ENCODE measurements around the gene ARHGEF11.

The ARHGEF11 gene

DNA sequence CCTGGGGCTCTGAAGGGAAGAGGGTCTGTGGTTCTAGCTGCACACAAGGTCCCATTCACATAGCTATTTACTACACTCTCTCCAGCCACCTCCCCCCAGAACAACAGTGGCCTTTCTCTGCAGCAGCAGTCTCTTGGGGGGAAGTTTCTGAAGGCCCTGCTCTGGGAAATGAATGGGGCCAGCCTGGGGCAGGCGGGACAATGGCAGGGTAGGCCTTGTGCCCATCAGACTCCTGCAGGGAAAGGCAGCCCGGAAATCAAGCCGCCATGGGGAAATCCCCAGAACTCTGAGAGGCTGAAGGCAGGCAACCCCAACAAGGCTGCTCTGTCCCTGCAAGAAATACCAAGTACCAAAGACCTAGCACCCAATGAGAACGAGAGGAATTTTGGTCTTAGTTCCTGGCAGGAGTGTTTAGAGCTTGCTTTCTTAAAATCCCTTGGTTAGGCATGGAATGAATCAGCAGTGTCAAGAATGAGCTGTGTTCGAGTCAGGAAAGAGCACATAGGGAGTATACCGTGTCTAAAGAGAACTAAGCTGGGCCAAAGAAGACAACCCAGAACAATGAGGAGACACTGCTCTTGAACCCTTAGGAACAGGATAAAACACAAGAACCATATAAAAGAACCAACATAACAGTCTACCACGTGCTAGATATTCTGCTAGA is 11.3 kb downstream of the ARHGEF11 start:
- peak; percentile 42 for DNase-seq (ENCODE audit: low read depth)
- no peak overlapping the region for H3K4me3 ChIP-seq (ENCODE audit: low read length)
- TF ChIP-seq, protein P1, sequence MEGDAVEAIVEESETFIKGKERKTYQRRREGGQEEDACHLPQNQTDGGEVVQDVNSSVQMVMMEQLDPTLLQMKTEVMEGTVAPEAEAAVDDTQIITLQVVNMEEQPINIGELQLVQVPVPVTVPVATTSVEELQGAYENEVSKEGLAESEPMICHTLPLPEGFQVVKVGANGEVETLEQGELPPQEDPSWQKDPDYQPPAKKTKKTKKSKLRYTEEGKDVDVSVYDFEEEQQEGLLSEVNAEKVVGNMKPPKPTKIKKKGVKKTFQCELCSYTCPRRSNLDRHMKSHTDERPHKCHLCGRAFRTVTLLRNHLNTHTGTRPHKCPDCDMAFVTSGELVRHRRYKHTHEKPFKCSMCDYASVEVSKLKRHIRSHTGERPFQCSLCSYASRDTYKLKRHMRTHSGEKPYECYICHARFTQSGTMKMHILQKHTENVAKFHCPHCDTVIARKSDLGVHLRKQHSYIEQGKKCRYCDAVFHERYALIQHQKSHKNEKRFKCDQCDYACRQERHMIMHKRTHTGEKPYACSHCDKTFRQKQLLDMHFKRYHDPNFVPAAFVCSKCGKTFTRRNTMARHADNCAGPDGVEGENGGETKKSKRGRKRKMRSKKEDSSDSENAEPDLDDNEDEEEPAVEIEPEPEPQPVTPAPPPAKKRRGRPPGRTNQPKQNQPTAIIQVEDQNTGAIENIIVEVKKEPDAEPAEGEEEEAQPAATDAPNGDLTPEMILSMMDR (IDR thresholded peaks at IDR 0.05; ENCODE audit: insufficient read depth, low read depth, low read length, missing control alignments), result no peak

DNA sequence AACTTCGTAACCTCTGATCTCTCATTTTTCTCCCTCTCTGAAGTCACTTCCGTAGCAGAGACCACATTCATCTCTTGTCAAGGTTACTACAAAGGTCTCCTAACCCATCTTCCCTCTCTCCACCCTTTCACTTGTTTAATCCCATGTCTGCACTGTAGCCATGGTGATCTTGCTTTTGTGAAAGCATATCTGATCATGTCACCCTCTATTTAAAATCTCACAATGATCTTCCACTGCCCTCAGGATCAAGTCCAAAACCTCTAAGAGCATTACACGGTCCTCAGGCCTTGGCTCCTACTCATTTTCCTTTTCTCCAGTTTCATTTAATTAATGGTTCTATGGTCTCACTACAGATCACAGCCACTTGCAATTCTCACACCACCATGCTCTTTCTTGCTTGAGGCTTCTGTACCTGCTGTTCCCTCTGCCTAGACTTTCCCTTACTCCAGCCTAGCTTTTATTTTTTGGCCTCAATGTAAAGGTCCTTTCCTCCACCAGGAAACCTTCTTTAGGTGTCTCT is 12.1 kb downstream of the ARHGEF11 start:
- TF ChIP-seq, protein P1 (IDR thresholded peaks at IDR 0.05; ENCODE audit: insufficient read depth, low read depth, low read length, missing control alignments), result no peak
- H3K4me3 ChIP-seq (ENCODE audit: low read length), result no peak overlapping the region
- no peak for DNase-seq (ENCODE audit: low read depth)

DNA sequence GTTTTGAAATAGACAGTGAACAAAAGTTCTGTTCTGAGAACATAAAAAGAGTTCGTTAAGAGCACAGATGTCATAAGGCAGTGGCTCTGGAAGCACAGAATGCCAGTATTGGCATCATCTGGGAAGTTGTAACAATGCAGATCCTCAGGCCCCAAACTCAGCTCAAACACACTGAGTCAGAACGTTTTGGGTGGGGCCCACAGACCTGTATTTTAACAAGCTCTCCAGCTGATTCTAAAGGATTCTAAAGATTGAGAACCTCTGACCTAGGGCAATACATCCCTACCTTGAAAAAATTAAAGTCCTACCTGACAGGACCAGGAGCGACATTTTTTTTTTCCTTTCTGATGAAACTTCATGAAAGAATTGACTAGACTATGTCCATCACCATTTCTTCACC is 13.2 kb downstream of the ARHGEF11 start:
- H3K4me3 ChIP-seq (ENCODE audit: low read length), result no peak overlapping the region
- DNase-seq (ENCODE audit: low read depth), result no peak
- TF ChIP-seq, protein P1 (IDR thresholded peaks at IDR 0.05; ENCODE audit: insufficient read depth, low read depth, low read length, missing control alignments), result no peak

DNA sequence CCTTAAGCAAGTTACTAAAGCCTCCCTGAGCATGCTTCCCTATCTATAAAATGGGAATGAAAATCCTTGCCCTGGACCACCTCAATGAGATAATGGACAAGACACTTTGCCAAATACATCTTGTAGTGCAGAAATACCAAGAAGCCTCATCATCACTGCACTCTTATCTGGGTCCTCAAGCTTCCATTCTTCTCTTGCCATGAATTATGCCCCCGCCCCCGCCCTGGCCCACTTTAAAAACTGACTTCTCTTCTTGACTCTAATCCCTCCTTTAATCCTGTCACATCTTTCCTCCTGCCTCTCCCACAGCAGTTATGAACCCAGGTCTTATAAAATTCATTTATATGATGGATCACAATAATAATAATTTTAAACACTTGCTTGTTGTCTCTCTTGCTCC is 14.8 kb downstream of the ARHGEF11 start:
- no peak for DNase-seq (ENCODE audit: low read depth)
- TF ChIP-seq, protein P1 (IDR thresholded peaks at IDR 0.05; ENCODE audit: insufficient read depth, low read depth, low read length, missing control alignments), result no peak
- no peak overlapping the region for H3K4me3 ChIP-seq (ENCODE audit: low read length)

DNA sequence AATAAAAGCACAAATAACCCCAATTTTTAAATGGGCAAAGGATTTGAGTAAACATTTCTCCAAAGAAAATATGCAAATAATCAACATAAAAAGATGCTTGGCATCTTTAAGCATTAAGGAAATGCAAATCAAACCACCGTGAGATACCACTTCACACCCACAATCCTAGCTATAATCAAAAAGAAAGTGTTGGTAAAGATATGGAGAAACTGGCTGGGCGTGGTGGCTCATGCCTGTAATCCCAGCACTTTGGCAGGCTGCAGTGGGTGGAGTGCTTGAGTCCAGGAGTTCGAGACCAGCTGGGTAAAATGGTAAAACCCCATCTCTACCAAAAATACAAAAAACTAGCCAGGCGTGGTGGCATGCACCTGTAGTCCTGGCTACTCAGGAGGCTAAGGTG is 16.9 kb downstream of the ARHGEF11 start:
- TF ChIP-seq, protein P1 (IDR thresholded peaks at IDR 0.05; ENCODE audit: insufficient read depth, low read depth, low read length, missing control alignments), result no peak
- no peak overlapping the region for H3K4me3 ChIP-seq (ENCODE audit: low read length)
- no peak for DNase-seq (ENCODE audit: low read depth)

DNA sequence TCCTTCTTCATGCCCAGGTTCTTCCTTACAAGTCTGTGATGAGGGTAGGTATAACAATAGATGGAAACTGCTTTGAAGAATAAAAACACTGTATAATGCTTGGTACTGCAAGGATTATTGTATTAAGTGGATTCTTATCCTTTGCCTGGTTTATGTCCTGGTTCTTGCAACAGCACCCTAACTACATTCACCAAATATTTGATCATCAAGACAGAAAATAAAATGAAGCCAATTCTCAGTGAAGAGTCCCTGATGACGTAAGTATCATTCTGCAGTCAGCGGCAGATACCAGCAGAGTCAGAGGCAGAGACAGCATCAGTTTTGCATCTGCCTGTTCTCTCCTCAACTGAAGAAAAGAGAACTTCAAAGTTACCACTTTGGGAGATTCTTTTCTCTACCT is 19.7 kb downstream of the ARHGEF11 start:
- TF ChIP-seq, protein P1 (IDR thresholded peaks at IDR 0.05; ENCODE audit: insufficient read depth, low read depth, low read length, missing control alignments), result no peak
- H3K4me3 ChIP-seq (ENCODE audit: low read length), result no peak overlapping the region
- no peak for DNase-seq (ENCODE audit: low read depth)

DNA sequence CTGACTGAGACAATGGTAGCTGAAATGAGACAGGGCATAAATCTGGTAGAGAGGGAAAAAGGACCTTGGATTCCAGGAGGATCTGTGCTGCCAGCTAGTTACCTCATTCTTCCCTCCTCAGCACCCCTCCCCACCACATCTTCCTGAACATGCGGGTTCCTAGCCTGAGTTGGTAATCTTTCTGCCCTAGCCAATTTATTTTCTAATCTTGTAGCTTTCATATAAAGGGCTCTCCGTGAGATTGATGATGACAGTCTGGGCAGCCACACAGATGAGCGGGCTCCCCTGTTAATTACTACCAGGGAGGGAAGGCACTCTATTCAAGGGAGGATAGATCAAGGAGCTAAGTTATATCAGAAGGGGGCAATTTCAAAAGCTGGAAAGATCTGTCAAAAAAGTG is 20.2 kb downstream of the ARHGEF11 start:
- no peak for DNase-seq (ENCODE audit: low read depth)
- TF ChIP-seq, protein P1 (IDR thresholded peaks at IDR 0.05; ENCODE audit: insufficient read depth, low read depth, low read length, missing control alignments), result no peak
- H3K4me3 ChIP-seq (ENCODE audit: low read length), result no peak overlapping the region

Data from epithelial cell of esophagus (primary cell).